ENCODE data around the gene GSTM2. TPM values are rescaled to one million over a fixed set of nuclear protein-coding genes. Genes with fewer than 3 reads are reported as not detected.

GSTM2 gene
- total RNA-seq (100 to 1,000 TPM in 1 of 4 donors, 10 to 100 TPM in 3; 42.5 to 139 (median 60.5) TPM), polyA plus RNA-seq (10 to 100 TPM in 2 of 3 donors, 1 to 10 TPM in 1; 4.9 to 22.3 (median 12.6) TPM)

DNA sequence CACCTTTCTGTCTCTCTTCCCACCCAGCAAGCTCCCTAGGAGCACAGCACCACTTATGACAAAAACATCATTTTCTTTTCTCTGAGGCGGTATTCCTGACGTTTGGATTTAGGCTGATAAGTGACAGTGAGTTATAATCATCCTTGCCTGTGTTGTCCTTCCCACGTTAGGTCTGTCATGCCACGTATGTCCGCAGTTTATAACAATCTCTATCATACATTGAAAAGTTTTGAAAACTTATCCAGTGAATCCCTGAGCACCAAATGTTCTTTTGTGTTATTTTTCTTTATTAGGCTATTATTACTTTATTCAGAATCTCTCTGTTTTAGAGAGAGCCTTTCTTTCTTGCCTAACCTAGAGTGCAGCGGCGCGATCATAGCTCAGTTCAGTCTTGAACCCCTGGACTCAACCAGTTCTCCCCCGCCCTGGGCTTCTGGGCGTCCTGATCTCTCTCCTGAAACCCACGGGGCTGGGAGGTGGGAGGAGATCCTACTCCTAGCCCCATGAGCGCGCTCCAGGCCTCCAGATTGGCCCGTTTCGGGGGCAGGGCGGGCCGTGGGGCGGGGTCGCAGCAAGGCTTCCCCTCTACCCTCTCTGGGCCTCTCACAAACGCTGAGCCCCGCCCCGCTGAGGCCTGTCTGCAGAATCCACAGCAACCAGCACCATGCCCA lies at the start of gene GSTM2:
Gene GSTM2 (plus strand): TSS at position 606 of the 671 bp plus-strand sequence. CDS start 59 bp downstream, at position 665.
- peak within 1 kb of the TSS; percentile 55 to 66 (median 62) for H3K4me3 ChIP-seq
- peak within 1 kb of the TSS; percentile 48 to 78 (median 70) for H3K27ac ChIP-seq
- H3K9me3 ChIP-seq: no peaks in the 10 kb centered on the region
- H3K4me1 ChIP-seq: peaks cover 0 to 19% (median 9%) of the 10 kb centered on the region in 4 donors
- TF ChIP-seq, protein P1, sequence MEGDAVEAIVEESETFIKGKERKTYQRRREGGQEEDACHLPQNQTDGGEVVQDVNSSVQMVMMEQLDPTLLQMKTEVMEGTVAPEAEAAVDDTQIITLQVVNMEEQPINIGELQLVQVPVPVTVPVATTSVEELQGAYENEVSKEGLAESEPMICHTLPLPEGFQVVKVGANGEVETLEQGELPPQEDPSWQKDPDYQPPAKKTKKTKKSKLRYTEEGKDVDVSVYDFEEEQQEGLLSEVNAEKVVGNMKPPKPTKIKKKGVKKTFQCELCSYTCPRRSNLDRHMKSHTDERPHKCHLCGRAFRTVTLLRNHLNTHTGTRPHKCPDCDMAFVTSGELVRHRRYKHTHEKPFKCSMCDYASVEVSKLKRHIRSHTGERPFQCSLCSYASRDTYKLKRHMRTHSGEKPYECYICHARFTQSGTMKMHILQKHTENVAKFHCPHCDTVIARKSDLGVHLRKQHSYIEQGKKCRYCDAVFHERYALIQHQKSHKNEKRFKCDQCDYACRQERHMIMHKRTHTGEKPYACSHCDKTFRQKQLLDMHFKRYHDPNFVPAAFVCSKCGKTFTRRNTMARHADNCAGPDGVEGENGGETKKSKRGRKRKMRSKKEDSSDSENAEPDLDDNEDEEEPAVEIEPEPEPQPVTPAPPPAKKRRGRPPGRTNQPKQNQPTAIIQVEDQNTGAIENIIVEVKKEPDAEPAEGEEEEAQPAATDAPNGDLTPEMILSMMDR (IDR thresholded peaks at IDR 0.05): no peak
- TF ChIP-seq EP300 (IDR thresholded peaks at IDR 0.05) (no peak), POLR2AphosphoS5 (IDR thresholded peaks at IDR 0.05) (peak; percentile 47 to 87 (median 58)), POLR2A (IDR thresholded peaks at IDR 0.05) (no peak)
- peak; percentile 97 for DNase-seq
- intact Hi-C loops (cut with DNase I): loop anchor here (5.0 kb wide), 2 partner anchors 60 to 75 kb away; partner anchors contain the start of gene GSTM3
- peaks cover 0 to 15% (median 5%) of the 10 kb centered on the region in 4 donors for H3K36me3 ChIP-seq
- WGBS, 2 donors: 12 to 13% methylated on average over 22 of the region's 22 CpGs
- H3K27me3 ChIP-seq: no peaks in the 10 kb centered on the region

DNA sequence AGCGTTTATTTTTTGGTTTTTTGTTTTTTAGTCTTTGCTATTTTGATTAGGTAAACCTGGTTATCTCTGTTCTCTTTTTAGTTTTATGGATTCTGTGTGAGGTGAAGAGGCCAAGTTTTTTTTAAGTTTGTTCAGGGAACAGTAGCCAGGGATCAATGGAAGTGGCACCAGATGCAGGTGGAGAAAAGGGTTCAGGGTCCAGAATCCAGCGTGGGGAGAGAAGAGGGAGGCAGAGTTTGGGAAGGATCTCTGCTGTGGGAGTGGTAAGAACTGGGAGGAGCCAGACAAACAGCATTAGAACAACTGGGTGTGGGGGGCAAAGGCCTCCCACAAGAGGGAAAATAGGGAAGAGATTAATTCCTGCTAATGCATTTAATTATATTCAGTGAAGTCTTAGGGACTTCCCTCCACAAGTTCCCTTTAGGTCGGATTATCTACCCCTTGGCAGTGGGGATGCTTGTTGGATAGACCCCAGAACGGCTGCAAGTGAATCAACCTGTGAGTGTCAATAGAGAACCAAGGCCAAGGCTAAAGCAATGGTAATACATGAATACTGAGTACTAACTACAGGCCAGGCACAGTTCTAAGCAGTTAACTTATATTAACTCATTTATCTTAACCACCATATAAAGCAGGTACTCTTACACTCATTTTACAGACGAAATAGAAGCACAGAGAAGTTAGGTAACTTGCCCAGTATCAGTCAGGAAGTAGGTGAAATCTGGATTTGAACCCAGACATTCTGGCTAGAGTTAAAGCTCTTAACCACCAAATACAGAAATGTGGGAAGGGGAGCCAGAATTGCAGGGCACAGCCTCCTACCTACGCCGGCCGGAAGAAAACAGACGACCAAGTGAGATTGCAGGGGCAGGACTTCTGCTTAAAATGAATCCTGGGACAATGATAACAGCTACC lies 48.9 kb upstream of the GSTM2 start:
- TF ChIP-seq POLR2A (IDR thresholded peaks at IDR 0.05) (no peak), POLR2AphosphoS5 (IDR thresholded peaks at IDR 0.05) (no peak), EP300 (IDR thresholded peaks at IDR 0.05) (no peak)
- TF ChIP-seq, protein P1 (IDR thresholded peaks at IDR 0.05): no peak
- 12 to 37% methylated on average over 9 of the region's 9 CpGs for WGBS, 2 donors
- Histone ChIP-seq H3K9me3 (no peaks in the 10 kb centered on the region), H3K27me3 (no peaks in the 10 kb centered on the region), H3K4me3 (peak overlapping the region; percentile 41 to 73 (median 59)), H3K36me3 (no peaks in the 10 kb centered on the region), H3K4me1 (peaks cover 0 to 51% (median 34%) of the 10 kb centered on the region in 4 donors), H3K27ac (peak overlapping the region; percentile 75 to 83 (median 80))
- no peak for DNase-seq
- intact Hi-C loops (cut with DNase I): loop anchor here (1.0 kb wide), 1 partner anchor 71 kb away; the partner anchor contains the start of gene GNAI3

GRCh38 chr1:109619576-109620400 lies 48.1 kb upstream of the GSTM2 start, which contains the start of the genes AMPD2 and GNAT2:
TSS of gene AMPD2 (plus strand) at chr1:109619837. CDS start at chr1:109621176, 1,339 bp downstream.
TSS of gene GNAT2 (minus strand) at chr1:109619616. CDS start at chr1:109612870, 6,746 bp downstream.
- no peaks in the 10 kb centered on the region for H3K27me3 ChIP-seq
- H3K27ac ChIP-seq: peak within 1 kb of the TSS; percentile 75 to 83 (median 80)
- peak; percentile 90 for DNase-seq
- intact Hi-C loops (cut with DNase I): loop anchor here (1.0 kb wide), 1 partner anchor 71 kb away; the partner anchor contains the start of gene GNAI3
- TF ChIP-seq, protein P1 (IDR thresholded peaks at IDR 0.05): no peak
- TF ChIP-seq POLR2AphosphoS5 (IDR thresholded peaks at IDR 0.05): peak in 3 of 4 donors; percentile 47 to 59 (median 57)
- 0 to 1% methylated on average over 47 of the region's 47 CpGs for WGBS, 2 donors
- peak within 1 kb of the TSS; percentile 41 to 73 (median 59) for H3K4me3 ChIP-seq
- peaks cover 0 to 58% (median 42%) of the 10 kb centered on the region in 4 donors for H3K4me1 ChIP-seq
- H3K9me3 ChIP-seq: no peaks in the 10 kb centered on the region
- H3K36me3 ChIP-seq: no peaks in the 10 kb centered on the region

- TF ChIP-seq EP300 (IDR thresholded peaks at IDR 0.05): no peak
- TF ChIP-seq POLR2AphosphoS5 (IDR thresholded peaks at IDR 0.05): no peak
- no peak for TF ChIP-seq POLR2A (IDR thresholded peaks at IDR 0.05)
- TF ChIP-seq, protein P1 (IDR thresholded peaks at IDR 0.05): no peak
- H3K9me3 ChIP-seq: no peaks in the 10 kb centered on the region
- no peaks in the 10 kb centered on the region for H3K36me3 ChIP-seq
- peaks cover 0 to 60% (median 45%) of the 10 kb centered on the region in 4 donors for H3K4me1 ChIP-seq
- peak overlapping the region; percentile 41 to 73 (median 59) for H3K4me3 ChIP-seq
- intact Hi-C loops (cut with DNase I): no loop called here
- 0% methylated on average over 9 of the region's 9 CpGs for WGBS, 2 donors
- peak; percentile 77 for DNase-seq
- H3K27me3 ChIP-seq: no peaks in the 10 kb centered on the region
- H3K27ac ChIP-seq: peak overlapping the region; percentile 75 to 83 (median 80)
These were observed 47.5 kb upstream of the GSTM2 start for GRCh38 chr1:109620401-109620791.
